ENCODE data around the gene KRTAP10-8.
"Not testable (repeated sequence)": the region's sequence is repeated elsewhere in the genome, so short reads cannot be mapped to it uniquely, and the experiment has no call there.

The KRTAP10-8 gene

DNA sequence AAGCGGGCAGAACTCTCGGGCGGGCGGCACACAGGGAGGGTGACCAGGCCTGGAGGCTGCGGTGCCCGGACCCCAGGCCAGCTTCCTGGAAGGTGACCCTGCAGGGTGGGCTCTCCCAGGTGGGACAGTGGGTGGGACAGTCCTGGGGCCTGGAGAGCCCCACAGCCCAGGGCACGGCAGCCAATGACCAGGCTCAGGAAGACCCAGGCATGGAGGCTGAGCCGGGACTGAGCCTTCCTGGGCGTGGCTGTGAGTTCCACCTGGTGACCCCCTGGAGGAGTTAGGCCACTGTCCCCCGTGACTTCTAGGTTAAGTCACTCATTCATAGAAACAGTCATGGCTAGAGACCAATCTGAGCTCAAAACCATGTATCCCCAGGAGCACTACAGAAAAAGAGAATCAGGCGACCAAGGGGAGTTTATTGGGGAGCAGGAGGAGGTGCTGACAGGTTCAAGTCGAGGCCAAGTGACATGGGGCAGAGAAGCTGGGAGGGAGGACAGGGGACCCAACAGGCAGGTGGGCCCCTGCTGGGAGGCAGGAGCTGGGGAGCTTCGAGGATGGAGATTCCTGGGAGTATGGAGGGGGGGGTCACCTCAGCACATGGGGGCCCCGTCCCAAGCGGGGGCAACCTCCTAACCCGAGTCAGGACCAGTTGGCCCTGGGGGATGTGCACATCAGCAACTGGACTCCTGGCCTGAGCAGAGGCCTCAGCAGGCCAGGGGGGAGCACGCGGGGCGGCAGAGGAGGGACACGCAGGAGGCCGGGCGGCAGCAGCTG is 32.6 kb upstream of the KRTAP10-8 start:
- DNase-seq (ENCODE audit: low read depth in 1 of 2, low spot score in 1 of 2): no peak

DNA sequence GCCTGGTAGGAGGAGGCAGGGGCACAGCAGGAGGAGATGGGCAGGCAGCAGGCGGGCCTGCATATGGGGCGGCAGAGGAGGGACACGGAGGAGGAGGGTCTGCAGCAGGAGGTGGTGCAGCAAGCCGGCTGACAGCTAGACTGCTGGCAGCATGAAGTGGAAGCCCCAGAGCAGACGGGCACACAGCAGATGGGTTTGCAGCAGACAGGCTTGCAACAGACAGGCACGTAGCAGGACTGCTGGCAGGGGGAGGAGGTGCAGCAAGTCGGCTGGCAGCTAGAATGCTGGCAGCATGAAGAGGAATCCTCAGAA is 32.1 kb upstream of the KRTAP10-8 start:
- no peak for DNase-seq (ENCODE audit: low read depth in 1 of 2, low spot score in 1 of 2)

DNA sequence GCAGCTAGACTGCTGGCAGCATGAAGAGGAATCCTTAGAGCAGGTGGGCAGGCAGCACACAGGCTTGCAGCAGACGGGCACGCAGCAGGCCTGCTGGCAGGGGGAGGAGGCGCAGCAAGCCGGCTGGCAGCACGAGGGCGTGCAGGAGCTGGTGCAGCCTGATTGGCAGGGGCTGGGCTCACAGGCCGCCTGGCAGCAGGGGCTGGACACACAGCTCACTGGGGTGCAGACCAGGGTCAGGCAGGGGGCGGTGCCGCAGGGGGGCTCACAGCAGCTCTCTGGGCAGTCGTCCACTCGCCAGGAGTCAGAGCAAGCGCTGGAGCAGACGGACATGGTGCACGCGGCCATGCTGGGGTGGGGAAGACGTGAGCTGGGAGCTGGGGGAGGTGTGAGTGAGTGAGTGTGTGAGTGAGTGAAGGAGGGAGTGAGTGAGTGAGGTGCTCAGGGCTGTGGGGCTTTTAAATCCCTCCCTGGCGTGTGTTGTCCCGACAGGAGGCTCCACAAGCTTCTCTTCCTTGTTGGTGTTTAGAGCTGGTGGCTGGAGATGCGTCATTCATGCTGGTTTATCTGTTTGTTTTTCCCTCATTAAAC is 31.6 kb upstream of the KRTAP10-8 start, which contains the start of gene KRTAP10-5:
KRTAP10-5 (minus strand) TSS at position 374 of the 591 bp plus-strand sequence; CDS start at position 348, 26 bp downstream.
- not testable (repeated sequence) for DNase-seq (ENCODE audit: low read depth in 1 of 2, low spot score in 1 of 2)

DNA sequence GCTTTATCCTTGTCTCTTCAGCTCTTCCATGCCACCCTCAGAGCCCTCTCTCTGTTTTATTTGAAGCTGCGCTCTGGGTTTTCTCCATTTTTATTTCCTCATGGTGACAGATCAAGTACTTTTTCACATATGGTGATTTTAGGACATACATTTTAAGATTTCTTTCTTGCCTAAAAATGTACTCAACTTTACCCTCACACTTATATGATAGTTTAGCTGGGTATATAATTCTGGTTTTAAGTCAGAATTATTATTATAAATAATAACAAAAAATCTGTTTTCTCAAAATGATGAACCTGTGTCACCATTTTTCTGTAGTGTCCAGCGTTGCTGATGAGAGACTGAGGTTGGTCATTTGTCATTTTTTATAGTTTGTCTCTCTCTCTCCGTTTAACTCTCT is 30.7 kb upstream of the KRTAP10-8 start:
- no peak for DNase-seq (ENCODE audit: low read depth in 1 of 2, low spot score in 1 of 2)

DNA sequence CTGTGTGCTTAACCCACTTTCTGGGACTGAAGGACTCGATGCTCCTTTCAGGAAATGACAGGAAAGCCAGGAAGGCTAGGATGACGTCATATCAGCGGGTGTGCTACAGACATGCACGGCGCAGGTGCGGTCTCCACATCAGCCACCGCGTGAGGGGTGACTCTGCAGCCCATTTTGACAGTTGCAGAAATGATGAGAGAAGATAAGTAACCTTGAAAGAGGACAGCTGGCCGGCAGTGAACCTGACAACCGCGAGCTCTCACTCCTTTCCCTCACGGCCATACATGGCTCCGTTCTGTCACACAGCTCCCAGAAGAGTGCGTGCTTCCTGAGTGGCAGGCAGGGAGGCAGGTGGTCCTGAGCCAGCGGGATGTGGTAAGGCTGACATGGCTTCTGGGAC is 29.8 kb upstream of the KRTAP10-8 start:
- no peak for DNase-seq (ENCODE audit: low read depth in 1 of 2, low spot score in 1 of 2)

DNA sequence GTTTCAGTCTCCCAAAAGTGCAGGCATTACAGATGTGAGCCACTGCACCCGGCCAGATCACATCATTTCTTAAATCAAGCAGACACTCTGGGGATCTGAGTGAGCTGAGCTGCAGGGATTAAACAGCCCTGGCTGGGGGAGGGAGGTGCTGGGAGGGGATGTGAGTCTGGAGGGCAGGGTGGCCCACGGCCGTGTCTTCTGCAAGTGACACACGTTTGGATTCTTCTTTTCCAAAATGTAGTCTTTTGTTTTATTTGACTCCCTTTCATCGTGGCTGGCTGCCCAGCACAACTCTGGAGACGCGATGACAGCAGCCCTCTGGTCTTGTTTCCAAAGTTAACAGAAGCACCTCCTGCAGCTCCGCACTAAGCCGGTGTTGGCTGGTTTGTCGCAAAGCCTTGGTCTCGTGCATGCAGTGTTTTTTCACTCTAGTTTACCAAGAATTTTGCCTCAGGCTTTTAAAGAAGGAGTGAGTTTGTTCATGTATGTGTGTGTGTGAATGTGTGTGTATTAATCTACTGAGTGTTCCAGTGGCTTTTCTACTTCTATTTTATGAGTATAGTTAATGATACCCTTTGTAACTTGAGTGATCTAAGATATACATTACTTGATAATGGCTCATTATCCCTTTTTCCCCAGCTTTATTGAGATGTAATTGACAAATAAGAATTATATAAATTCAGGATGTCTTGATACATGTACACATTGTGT is 28.6 kb upstream of the KRTAP10-8 start:
- no peak for DNase-seq (ENCODE audit: low read depth in 1 of 2, low spot score in 1 of 2)

DNA sequence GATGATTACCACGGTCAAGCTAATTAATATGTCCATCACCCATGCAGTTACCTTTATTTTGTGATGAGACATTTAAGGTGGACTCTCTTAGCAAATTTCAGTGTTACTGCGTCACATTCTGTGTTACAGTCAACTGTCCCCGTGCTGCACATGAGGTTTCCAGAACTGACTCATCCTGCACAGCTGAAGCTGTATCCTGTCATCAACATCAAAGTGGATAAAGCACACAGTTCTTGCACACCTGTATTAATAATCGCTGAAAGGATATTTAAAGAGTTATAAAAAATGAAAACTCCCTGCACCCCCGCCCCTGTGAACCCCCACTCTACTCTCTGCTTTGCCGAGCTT is 28.1 kb upstream of the KRTAP10-8 start:
- DNase-seq (ENCODE audit: low read depth in 1 of 2, low spot score in 1 of 2): no peak

DNA sequence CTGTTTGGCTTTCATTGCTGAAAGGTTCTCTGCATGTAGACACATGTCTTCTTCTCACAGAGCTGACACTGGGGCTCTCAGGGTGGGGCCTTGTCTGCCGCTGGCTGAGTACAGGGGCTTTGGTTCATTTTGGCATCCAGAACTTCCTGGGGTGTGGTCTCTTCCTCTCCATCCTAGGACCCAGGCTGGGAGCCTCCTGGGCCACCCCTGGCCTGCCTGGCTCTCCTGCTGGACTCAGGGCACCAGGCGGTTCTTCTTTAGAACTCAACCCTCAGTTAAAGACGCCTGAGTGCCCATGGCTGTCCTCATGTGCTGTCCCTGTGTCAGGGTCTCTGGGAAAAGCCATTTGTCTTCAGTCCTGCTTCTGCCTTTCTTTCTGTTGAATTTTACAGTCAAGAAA is 26.0 kb upstream of the KRTAP10-8 start:
- no peak for DNase-seq (ENCODE audit: low read depth in 1 of 2, low spot score in 1 of 2)

DNA sequence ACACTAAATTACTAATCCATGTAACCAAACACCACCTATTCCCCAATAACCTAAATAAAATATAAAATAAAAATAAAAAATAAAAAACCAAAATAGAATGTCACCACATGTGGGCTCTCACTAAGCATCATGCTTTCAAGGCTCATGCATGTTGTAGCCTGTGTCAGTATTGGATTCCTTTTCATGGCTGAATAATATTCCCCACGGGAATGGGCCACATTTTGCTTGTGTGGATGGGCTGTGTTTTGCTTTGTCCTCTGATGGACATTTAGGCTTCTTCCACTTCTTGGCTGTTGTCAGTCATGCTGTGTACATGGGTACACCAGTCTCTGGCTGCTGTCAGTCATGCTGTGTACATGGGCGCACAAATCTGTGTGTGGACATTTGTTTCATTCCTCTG is 22.8 kb upstream of the KRTAP10-8 start:
- no peak for DNase-seq (ENCODE audit: low read depth in 1 of 2, low spot score in 1 of 2)

GRCh38 chr21:44589586-44590305 is 22.1 kb upstream of the KRTAP10-8 start:
- DNase-seq (ENCODE audit: low read depth in 1 of 2, low spot score in 1 of 2): no peak

- DNase-seq (ENCODE audit: low read depth in 1 of 2, low spot score in 1 of 2): no peak
Measured at GRCh38 chr21:44590311-44590721, 21.6 kb upstream of the KRTAP10-8 start.

DNA sequence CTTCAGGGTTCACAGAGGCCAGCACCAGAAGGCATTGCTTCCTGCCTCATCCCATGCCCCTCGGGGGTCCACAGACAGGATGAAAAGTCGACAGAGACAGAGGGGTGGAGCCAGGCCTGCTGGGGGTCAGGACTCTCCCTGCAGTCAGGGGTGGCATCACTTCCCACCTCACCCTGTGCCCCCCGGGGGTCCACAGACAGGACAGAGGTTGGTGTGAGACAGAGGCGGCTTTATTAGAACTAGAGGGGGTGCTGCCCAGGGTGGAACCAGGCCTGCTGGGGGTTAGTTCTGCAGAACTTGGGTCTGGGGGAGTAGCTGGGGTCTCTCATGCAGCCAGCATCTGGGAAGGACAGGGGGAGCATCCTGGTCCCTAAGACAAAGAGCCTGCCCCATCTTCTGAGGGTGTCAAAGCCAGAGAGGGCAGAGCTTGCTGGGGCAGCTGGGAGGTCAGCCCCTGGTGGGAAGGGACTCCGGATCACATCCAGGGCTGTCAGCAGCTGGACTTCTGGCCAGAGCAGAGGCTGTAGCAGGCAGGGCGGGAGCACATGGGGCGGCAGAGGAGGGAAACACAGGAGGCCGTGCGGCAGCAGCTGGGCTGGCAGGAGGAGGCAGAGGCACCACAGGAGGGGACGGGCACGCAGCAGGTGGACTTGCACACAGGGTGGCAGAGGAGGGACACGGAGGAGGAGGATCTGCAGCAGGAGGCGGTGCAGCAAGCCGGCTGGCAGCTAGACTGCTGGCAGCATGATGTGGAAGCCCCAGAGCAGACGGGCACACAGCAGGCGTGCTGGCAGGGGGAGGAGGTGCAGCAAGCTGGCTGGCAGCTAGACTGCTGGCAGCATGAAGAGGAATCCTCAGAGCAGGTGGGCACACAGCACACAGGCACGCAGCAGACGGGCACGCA is 20.7 kb upstream of the KRTAP10-8 start:
- DNase-seq (ENCODE audit: low read depth in 1 of 2, low spot score in 1 of 2): not testable (repeated sequence)

DNA sequence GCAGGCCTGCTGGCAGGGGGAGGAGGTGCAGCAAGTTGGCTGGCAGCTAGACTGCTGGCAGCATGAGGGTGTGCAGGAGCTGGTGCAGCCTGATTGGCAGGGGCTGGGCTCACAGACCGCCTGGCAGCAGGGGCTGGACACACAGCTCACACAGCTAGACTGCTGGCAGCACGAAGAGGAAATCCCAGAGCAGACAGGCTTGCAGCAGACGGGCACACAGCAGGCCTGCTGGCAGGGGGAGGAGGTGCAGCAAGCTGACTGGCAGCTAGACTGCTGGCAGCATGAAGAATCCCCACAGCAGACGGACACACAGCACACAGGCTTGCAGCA is 20.1 kb upstream of the KRTAP10-8 start:
- not testable (repeated sequence) for DNase-seq (ENCODE audit: low read depth in 1 of 2, low spot score in 1 of 2)

GRCh38 chr21:44592446-44593311 is 19.2 kb upstream of the KRTAP10-8 start, which contains the start of gene KRTAP10-6:
KRTAP10-6 (minus strand) TSS chr21:44592505; CDS start chr21:44592484, 21 bp downstream.
- no peak for DNase-seq (ENCODE audit: low read depth in 1 of 2, low spot score in 1 of 2)

GRCh38 chr21:44593598-44594405 is 18.1 kb upstream of the KRTAP10-8 start:
- DNase-seq (ENCODE audit: low read depth in 1 of 2, low spot score in 1 of 2): no peak

DNA sequence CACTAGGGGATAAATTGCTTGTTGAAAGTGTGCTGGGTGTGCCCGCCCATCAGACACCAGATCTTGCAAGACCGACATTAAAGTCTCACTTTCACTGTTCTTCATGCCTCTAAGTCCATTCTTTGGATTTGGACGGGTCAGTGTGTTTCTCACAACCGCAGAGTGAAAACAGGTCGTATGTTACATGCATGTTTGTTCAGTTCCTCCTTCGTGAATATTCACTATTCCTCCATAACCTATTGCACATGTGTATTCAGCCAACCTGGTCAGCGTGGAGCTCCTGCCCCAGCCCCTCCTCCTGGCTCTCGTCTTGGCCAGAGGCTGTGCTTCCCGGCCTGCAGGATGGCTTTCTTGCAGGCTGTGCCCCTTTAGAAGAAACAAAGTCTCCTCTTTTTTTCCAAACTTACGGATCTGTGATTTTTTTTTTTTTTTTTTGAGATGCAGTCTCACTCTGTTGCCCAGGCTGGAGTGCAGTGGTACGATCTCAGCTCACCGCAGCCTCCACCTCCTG is 17.4 kb upstream of the KRTAP10-8 start:
- DNase-seq (ENCODE audit: low read depth in 1 of 2, low spot score in 1 of 2): no peak

DNA sequence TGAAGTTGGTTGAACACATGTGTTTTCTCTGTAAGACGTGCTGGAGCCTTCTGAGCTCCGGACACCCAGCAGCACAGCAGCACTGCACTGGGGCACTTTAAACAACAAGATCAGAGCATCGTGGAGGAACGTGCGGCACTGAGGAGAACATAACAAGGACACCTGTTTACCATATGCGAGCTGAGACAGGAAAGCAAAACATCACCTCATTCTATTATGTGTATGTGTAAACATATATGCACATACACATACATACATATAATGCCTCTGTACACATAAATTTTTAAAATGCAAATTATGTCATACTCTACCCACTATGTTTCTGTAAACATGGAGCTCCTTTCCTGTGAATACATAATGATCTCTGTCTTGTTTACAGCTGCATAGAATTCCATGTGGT is 16.4 kb upstream of the KRTAP10-8 start:
- no peak for DNase-seq (ENCODE audit: low read depth in 1 of 2, low spot score in 1 of 2)

- DNase-seq (ENCODE audit: low read depth in 1 of 2, low spot score in 1 of 2): no peak
Measured at GRCh38 chr21:44596068-44596725, 15.7 kb upstream of the KRTAP10-8 start.
